ENCODE data around the gene LMOD2. TPM values are rescaled to one million over a fixed set of nuclear protein-coding genes. Genes with fewer than 3 reads are reported as not detected.
A peak's percentile ranks its signal among the peaks of the same experiment; 100 is the strongest.
"Not testable (repeated sequence)": the region's sequence is repeated elsewhere in the genome, so short reads cannot be mapped to it uniquely, and the experiment has no call there.

LMOD2 gene, protein sequence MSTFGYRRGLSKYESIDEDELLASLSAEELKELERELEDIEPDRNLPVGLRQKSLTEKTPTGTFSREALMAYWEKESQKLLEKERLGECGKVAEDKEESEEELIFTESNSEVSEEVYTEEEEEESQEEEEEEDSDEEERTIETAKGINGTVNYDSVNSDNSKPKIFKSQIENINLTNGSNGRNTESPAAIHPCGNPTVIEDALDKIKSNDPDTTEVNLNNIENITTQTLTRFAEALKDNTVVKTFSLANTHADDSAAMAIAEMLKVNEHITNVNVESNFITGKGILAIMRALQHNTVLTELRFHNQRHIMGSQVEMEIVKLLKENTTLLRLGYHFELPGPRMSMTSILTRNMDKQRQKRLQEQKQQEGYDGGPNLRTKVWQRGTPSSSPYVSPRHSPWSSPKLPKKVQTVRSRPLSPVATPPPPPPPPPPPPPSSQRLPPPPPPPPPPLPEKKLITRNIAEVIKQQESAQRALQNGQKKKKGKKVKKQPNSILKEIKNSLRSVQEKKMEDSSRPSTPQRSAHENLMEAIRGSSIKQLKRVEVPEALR
- total RNA-seq, result not detected in 2 replicates

DNA sequence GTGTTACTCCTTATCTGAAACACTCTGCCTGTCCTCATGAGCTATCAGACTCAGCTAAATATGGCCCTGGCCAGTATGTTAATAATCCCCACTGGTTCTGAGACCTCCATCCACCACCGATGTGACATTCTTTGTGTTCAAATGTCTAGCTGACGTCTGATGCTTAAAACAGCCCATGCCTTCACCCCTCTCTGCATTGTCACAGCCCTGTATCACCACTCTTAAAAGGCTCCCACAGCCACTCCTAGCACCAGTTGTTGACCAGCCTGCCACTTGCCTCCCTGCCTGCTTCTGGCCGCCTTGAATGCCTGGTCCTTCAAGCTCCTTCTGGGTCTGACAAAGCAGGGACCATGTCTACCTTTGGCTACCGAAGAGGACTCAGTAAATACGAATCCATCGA lies at the start of gene LMOD2:
LMOD2 (plus strand) TSS at position 253 of the 400 bp plus-strand sequence; CDS start at position 351, 98 bp downstream.
- no peak for DNase-seq (ENCODE audit: low read depth in 2 of 2)

- DNase-seq (ENCODE audit: low read depth in 2 of 2), result no peak
These were observed 48.2 kb upstream of the LMOD2 start for GRCh38 chr7:123607423-123607975.

DNA sequence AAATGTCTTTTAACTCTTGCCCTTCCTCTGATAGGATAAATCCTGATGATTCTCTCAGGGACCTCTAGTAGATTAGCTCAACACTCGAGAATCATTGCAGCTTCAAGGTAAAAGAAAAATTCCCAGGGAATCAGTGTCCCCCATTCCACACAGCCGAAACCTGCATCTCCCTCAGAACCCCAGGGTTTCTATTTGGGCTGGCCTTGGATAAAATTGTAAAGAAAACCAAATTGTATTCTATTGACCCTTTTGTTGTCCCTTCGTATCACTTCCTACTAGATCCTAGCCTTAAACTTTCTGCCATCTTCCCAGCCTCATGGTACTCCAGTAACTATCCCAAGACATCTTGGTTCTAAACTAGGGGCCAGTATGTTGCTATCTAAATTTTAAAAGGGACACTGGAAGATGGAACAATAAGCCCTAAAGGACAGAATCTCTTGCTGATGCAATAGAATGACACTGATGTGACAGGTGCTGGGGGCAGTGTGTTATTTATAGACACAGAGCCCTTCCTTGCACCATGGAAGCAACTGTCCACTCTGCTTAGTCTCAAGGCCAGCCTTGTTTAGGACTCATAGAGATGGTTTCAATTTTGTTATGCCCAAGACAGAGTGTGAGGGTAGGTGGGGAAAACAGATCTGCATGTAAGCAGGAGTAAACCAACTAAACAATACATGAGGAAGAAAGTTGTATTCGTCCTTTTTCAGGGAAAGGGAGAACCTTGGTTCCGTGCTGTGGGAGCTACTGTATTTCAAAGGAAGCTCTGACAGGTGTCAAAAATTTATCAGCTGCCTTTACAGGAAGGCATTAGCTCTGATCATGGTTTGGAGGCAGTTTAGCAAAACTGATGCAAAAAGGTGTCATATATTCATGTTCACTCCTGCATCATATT lies 46.4 kb upstream of the LMOD2 start:
- no peak for DNase-seq (ENCODE audit: low read depth in 2 of 2)

DNA sequence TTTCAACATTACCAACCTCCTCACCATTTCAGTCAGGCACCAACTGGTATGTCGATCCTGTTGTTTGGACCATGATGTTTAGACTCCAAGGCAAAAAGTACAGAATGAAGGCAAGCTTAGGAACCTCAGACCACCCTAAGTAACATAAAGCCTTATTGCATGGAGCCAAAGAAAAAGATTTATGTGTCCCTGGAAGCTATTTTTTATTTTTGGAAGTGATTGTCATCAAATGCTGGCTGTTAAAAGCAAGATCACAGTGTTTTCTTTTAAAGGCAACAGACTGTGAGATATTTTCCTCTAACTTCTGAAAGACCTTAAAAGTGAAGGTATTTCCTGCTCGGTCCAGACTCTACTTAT lies 45.8 kb upstream of the LMOD2 start:
- no peak for DNase-seq (ENCODE audit: low read depth in 2 of 2)

GRCh38 chr7:123612024-123612423 lies 43.6 kb upstream of the LMOD2 start:
- DNase-seq (ENCODE audit: low read depth in 2 of 2), result no peak

GRCh38 chr7:123615344-123615743 lies 40.3 kb upstream of the LMOD2 start:
- DNase-seq (ENCODE audit: low read depth in 2 of 2), result no peak

GRCh38 chr7:123616223-123616622 lies 39.4 kb upstream of the LMOD2 start:
- no peak for DNase-seq (ENCODE audit: low read depth in 2 of 2)

DNA sequence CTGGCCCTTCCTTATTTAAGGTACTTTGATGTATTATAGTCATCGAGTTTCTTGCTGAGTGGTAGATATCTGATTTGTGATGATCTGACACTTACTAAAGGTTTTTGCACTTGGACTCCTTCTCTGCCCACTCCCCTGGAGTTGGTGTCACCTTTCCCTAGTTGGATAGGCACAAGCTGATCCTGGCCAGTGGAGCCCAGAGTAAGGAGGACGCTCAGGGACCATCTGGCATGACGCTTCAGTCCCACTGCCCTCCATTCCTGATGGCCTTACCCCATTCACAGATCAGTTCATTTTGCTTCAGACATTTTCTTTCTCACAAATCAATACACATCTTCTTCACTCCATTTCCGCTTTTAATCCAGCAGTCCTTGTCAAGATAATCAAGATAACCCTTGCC lies 34.0 kb upstream of the LMOD2 start:
- no peak for DNase-seq (ENCODE audit: low read depth in 2 of 2)

- no peak for DNase-seq (ENCODE audit: low read depth in 2 of 2)
These were observed 32.8 kb upstream of the LMOD2 start for GRCh38 chr7:123622660-123623386.

DNA sequence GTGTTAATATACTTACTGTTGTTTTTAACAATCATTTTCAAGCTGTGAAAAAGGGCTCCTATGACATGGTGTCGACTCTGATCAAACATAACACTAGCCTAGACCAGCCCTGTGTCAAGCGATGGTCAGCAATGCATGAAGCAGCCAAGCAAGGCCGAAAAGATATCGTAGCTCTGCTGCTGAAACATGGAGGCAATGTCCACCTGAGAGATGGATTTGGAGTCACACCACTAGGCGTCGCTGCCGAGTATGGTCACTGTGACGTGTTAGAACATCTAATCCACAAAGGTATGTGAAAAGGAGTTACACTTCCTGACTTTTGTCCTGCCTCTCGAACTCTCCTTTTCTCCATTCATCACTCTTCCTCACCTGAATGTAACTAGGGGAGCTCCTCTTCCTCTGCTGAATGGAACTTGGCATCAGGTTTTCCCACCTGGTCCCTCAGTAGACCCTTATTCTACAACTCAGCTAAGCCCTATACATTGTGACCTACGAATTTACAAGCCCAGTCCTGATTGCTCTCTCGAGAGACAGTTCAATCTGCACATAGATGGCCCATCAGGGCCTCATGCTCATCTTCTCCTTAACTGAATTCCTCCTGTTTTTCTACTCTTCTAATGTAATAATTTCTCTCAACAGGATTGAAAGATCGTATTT lies 31.0 kb upstream of the LMOD2 start:
- DNase-seq (ENCODE audit: low read depth in 2 of 2), result peak in 1 of 2 donors; percentile 35

DNA sequence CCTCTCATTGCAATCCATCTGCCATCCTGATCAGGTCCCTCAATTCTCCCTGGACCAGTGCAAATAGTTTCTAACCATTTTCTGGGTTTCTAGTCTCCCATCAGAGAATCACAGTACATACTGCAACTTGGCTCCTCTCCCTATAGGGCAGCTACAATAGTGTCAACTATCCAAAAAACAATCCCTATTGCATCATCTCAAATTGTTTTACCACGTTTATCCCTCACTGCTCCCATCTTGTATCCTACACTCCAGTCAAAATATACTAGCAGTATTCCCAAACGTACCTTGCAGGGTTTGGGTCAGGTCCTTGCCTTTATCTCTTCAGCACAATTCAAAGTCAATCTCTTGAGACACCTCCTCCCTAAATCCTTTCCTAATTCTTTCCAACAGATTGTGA lies 30.4 kb upstream of the LMOD2 start:
- no peak for DNase-seq (ENCODE audit: low read depth in 2 of 2)

DNA sequence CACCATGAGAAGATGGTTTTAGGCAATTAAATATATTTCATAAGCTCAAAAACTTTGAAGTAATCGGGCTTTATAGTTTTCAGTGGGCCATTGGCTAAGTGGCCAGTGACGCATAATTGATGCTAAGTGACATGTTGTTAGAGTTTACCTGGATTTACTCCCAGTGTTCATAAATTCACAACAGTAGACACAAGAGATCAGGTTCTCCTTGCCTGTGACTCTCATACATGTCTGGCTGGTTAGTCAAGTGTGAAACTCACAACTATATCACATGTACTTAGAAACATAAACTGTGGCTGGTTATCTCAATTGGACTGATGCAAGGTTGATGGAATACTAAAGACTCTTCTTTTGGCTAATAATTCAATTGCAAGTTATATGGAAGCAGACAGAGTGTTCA lies 27.8 kb upstream of the LMOD2 start:
- no peak for DNase-seq (ENCODE audit: low read depth in 2 of 2)

GRCh38 chr7:123628829-123629228 lies 26.8 kb upstream of the LMOD2 start:
- DNase-seq (ENCODE audit: low read depth in 2 of 2), result no peak

DNA sequence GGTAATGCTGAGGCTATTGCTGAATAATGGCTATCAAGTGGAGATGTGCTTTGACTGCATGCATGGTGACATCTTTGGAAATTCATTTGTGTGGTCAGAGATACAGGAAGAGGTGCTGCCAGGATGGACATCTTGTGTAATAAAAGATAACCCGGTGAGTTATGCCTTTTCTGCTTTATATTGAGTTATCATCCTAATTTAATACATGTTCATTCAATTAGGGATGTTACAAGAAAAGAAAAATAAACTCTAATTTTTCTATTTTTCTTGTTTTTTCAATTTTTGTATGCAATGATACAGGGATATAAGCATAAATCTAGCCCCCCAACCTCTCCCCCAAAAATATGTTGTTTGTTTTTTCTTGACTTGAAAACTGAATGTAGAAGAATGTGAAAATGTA lies 26.4 kb upstream of the LMOD2 start:
- DNase-seq (ENCODE audit: low read depth in 2 of 2), result no peak

DNA sequence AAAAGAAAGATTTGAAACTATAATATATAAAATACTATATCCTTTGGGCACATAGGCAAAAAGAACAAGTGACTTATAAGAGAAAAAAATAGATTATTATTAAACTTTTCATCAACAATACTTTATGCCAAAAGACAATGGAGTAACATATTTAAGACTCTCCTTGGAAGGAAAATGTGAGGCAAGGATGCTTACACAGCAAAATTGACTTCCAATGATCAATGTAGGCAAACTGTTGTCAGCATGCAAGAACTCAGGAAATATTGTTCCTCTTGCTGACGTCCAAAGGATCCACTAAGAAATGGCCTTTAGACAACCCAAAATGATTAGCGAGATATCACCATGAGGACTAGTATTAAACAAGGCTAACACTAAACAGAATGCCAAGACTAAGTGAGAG lies 22.9 kb upstream of the LMOD2 start:
- no peak for DNase-seq (ENCODE audit: low read depth in 2 of 2)

GRCh38 chr7:123633553-123633952 lies 22.1 kb upstream of the LMOD2 start:
- peak; percentile 10 to 89 for DNase-seq (ENCODE audit: low read depth in 2 of 2)

GRCh38 chr7:123634011-123634573 lies 21.6 kb upstream of the LMOD2 start:
- DNase-seq (ENCODE audit: low read depth in 2 of 2), result not testable (repeated sequence)

DNA sequence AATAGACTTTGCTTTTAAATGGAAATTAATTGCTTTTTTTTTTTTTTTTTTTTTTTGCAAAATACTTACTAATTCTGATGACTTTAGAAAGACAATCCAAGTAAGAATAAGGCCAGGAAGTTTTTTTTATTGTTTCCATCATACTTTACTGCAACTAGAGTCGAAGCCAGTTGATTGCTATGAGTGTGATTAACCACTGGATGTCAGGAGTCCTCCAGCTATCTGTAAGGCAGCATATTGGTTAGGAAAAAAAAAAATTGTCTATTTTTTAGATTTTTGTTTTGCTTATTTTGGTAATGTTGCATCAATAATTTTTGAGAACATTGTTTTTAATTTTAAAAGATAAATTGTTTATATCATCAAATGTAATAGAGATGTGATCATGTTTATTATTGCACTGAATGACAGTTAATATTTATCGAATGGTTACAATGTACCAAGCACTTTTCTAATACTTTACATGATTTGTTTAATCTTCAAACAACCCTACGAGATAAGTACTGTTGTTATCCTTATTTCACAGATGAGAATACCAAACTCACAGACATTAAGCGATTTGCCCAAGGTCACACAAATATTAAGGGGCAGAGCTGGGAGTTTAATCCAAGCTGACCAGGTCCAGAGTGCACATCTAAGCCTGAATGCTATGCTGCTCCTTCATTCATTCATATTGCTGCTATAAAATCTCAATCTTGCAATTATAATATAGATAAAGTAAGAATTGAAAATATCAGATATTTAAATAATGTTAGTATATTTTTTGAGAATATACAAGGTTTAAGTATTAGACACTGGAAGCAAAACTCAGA lies 19.9 kb upstream of the LMOD2 start:
- peak; percentile 54 to 77 for DNase-seq (ENCODE audit: low read depth in 2 of 2)

DNA sequence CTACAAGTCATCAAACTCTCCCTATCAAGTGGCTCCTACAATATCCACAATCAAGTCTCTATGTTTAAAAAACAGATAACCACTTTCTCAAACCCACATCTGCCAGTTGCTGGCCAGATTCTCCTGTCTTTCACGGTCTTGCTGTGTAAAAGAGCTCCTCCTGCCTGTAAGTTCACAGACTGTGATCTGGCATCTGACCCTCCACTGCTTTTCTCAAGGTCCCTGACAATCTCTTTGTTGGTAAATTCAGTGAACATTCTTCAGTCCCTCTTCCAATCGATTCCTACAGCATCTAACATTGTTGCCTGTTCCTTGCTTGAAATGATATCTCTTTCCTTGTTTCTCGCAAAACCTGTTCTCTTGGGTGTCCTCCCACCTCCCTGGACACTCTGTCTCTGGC lies 18.5 kb upstream of the LMOD2 start:
- no peak for DNase-seq (ENCODE audit: low read depth in 2 of 2)

DNA sequence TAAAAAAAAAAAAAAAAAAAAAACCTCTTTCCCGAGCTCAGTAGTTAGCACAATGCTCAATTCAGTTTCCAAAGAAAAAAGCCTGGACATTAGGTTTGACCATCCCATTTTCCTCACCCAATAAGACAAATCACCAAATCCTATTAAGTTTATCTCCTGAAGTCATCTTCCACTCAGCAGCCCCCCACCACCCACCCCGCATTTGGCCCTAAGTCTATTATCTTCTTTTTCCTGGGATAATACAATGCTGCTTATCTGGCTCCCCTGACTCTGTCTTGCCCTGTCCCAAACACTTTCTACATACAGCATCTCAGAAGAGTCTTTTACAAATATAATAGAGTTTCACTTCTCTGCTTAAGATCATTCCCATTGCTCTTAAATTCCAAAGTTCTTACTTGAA lies 17.8 kb upstream of the LMOD2 start:
- no peak for DNase-seq (ENCODE audit: low read depth in 2 of 2)
